Spleen (tissue), 11 donors: ENCODE results near the gene SCART1. TPM values are rescaled to one million over a fixed set of nuclear protein-coding genes. Genes with fewer than 3 reads are reported as not detected.
A peak's percentile ranks its signal among the peaks of the same experiment; 100 is the strongest.
"Not testable (repeated sequence)": the region's sequence is repeated elsewhere in the genome, so short reads cannot be mapped to it uniquely, and the experiment has no call there.

Source experiments
- DNase-seq: peaks from one replicate; pipeline ENCODE4 v3.0.0-alpha.2; 2020
- H3K27ac ChIP-seq, 8 donors: fragments of 200-600 bp; sonication (generic) in 7 of 8; 1 replicate in 4 of 8; 2 replicates in 4 of 8; pipeline versions ENCODE4 v1.5.0 to v1.8.0; 2016 to 2021; ENCODE audit warnings: inconsistent platforms in 4 of 8, mild to moderate bottlenecking in 4 of 8, moderate library complexity in 1 of 8
- H3K27me3 ChIP-seq, 7 donors: fragments of 200-600 bp; sonication (generic) in 6 of 7; replicated peaks in 1 of 7; 1 replicate in 4 of 7; 2 replicates in 3 of 7; pipeline versions ENCODE4 v1.5.0 to v1.8.0; 2016 to 2021; ENCODE audit warnings: inconsistent platforms in 3 of 7, mild to moderate bottlenecking in 1 of 7
- H3K36me3 ChIP-seq, 6 donors: fragments of 200-600 bp; sonication (generic) in 5 of 6; 1 replicate in 4 of 6; 2 replicates in 2 of 6; pipeline versions ENCODE4 v1.5.0 to v1.8.0; 2016 to 2021; ENCODE audit warnings: inconsistent platforms in 2 of 6
- H3K4me1 ChIP-seq, 6 donors: fragments of 200-600 bp; sonication (generic) in 5 of 6; 1 replicate in 3 of 6; 2 replicates in 3 of 6; pipeline versions ENCODE4 v1.5.0 to v1.8.0; 2016 to 2021; ENCODE audit warnings: inconsistent platforms in 3 of 6
- H3K4me3 ChIP-seq, 8 donors: fragments of 200-600 bp; sonication (generic) in 7 of 8; 1 replicate in 4 of 8; 2 replicates in 4 of 8; pipeline versions ENCODE4 v1.5.0 to v1.8.0; 2016 to 2021; ENCODE audit warnings: inconsistent platforms in 4 of 8, mild to moderate bottlenecking in 4 of 8, moderate library complexity in 2 of 8
- H3K9me3 ChIP-seq, 8 donors: fragments of 200-600 bp; sonication (generic) in 7 of 8; 1 replicate in 4 of 8; 2 replicates in 4 of 8; pipeline versions ENCODE4 v1.5.0 to v1.8.0; 2016 to 2021; ENCODE audit warnings: inconsistent platforms in 4 of 8
- POLR2A ChIP-seq, 3 donors: fragments of 450-650 bp; IDR thresholded peaks; one replicate each; pipeline ENCODE4 v1.5.1; 2017; ENCODE audit warnings: antibody characterized with exemption in 3 of 3, mild to moderate bottlenecking in 1 of 3
- POLR2AphosphoS5 ChIP-seq, 3 donors: sonication (generic); formaldehyde crosslinking; IDR thresholded peaks; one replicate each; pipeline ENCODE4 v1.5.1; 2017; ENCODE audit warnings: antibody characterized with exemption in 3 of 3
- WGBS, 5 donors: extraction: QIAGEN DNeasy Blood & Tissue Kit in 3 of 5; methylation state at CpG; one replicate each; pipeline versions ENCODE4 v1.1.5 to v1.1.7; 2013 to 2018; 5-methylcytosine and 5-hydroxymethylcytosine counted together
- intact Hi-C: fragments of 100-400 bp; cut with DNase I; formaldehyde crosslinking; loops from one replicate; pipeline ENCODE4 v1.15.0; 2023; ENCODE audit warnings: low total_unique reads
- polyA plus RNA-seq, 3 donors: library from polyadenylated mRNA; stranded (reverse); fragments of 200-250 nt; gene quantifications; one replicate each; pipeline ENCODE4 v1.2.1, GENCODE V29; 2013
- total RNA-seq, 7 donors: library from RNA; depleted of rRNA in 3 of 7; stranded (reverse); fragments of >200 nt in 3 of 7; fragmentation: NEBNext Ultra II Directional in 4 of 7; extraction: Animal tissue kit (Norgen Biotek cat#: 25700) in 4 of 7; gene quantifications; one replicate each; pipeline versions ENCODE4 v1.1.0 to v1.2.1, GENCODE V29; 2016 to 2021
- TF ChIP-seq, protein P1 (sequence below), 11 experiments: fragments of 200-600 bp in 7 of 11; fragments of 450-650 bp in 4 of 11; sonication (generic) in 4 of 11; IDR thresholded peaks in 8 of 11; conservative IDR thresholded peaks in 3 of 11; 1 replicate in 7 of 11; 2 replicates in 4 of 11; pipeline versions ENCODE4 v1.4.0 to v1.8.0; 2016 to 2021; ENCODE audit warnings: antibody characterized with exemption in 11 of 11, inconsistent platforms in 4 of 11, mild to moderate bottlenecking in 1 of 11
- donor health status: healthy with polysubstance abuse.
- donor health status: DM: no; HTN: no; CAD: no; lungs with moderate emphysema.
- donor health status: DM: no; HTN: no; CAD: no.
- donor health status: Bipolar disorder and iron deficiency.
- donor health status: healthy.
- donor health status: DM: no; HTN: no; CAD: no.
- donor health status: DM: yes; HTN: yes; CAD: no.

SCART1 gene
- total and polyA plus RNA-seq, 10 donors: 0.36 to 9.7 (median 4.9) TPM

DNA sequence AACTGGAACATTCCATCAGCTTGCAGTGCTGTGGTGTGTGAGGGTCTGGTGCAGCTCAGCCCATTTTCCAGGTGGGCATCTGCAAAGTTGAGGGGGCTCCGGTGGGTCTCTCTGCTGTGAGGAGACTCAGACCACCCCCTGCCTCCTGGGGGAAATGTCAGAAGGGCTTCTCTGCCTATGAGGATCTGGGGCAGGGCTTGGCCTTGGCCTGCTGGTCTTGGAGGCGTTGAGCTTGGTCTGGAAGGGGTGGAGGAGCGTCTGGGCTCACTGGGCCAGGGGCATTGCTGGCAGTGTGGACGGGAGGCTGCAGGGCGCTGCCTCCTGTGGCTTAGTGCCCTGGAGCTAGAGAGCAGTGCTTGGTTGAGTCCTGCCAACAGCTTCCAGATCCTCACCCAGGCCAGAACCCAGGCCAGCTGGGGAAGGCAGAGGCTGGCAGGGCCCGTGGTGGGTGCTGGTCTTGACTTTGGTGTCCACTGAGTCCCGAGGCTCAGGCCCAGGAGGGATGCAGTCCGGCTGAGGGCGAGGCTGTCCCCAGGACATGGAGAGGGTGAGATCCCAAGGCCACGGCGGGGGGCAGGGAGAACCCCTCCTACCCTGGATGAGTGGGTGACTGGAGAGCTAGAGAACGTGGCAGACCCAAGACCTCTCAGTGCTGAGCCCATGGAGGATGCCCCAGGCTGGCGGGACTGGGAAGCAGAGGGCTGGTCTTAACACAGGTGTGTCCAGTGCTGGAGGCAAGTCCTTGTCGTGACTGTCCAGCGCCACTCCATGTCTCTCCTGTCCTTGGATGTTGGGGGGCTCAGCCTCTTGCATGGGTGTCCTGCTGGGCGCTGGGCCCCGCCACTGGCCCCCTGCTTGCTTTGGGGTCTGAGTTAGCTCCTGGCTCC lies 32.2 kb upstream of the SCART1 start:
- Histone ChIP-seq H3K4me3 (no peak overlapping the region), H3K4me1 (peaks cover 3 to 16% (median 9%) of the 10 kb centered on the region in 6 donors), H3K9me3 (no peaks in the 10 kb centered on the region), H3K27ac (no peak overlapping the region), H3K27me3 (peaks cover 0 to 25% (median 3%) of the 10 kb centered on the region in 7 donors), H3K36me3 (peaks cover 0 to 48% (median 24%) of the 10 kb centered on the region in 6 donors)
- peak; percentile 74 for DNase-seq
- 83 to 91% (median 88%) methylated on average over 9 to 16 of the region's 17 CpGs for WGBS, 5 donors
- TF ChIP-seq POLR2AphosphoS5 (IDR thresholded peaks at IDR 0.05): peak in 1 of 3 donors; percentile 7
- no peak for TF ChIP-seq POLR2A (IDR thresholded peaks at IDR 0.05)
- intact Hi-C loops: no loop called here

DNA sequence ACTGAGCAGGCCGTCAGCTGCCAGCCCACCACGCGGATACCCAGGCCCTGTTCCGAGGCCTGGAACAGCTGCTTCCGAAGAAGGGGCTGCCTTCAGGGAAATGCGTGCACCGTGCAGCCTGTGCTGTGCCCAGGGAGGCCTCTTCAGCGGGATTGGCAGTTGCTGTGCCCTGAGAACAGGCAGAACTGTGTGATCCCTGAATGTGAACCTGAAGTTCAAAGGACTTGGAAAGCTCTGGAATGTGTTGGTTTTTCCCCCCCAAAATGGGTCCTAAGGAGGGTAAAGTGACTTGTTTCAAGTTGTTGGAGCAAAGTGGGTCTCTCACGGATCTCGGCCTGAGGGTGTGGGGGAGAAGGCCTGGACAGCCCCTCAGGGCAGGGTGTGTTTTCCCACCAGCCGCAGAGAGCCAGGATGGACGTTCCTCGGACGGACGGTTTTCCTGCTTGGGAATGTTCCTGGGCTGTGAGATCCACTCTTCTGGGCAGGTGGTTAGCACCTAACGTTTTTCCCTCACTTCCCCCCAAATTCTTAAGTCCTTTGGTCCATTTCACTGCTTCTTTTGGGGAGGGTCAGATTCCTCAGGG lies 31.4 kb upstream of the SCART1 start:
- peaks cover 0 to 25% (median 3%) of the 10 kb centered on the region in 7 donors for H3K27me3 ChIP-seq
- no peaks in the 10 kb centered on the region for H3K9me3 ChIP-seq
- H3K27ac ChIP-seq: no peak overlapping the region
- H3K4me1 ChIP-seq: peaks cover 3 to 16% (median 9%) of the 10 kb centered on the region in 6 donors
- intact Hi-C loops: no loop called here
- no peak for DNase-seq
- H3K36me3 ChIP-seq: peaks cover 0 to 48% (median 24%) of the 10 kb centered on the region in 6 donors
- H3K4me3 ChIP-seq: no peak overlapping the region
- TF ChIP-seq, protein P1, sequence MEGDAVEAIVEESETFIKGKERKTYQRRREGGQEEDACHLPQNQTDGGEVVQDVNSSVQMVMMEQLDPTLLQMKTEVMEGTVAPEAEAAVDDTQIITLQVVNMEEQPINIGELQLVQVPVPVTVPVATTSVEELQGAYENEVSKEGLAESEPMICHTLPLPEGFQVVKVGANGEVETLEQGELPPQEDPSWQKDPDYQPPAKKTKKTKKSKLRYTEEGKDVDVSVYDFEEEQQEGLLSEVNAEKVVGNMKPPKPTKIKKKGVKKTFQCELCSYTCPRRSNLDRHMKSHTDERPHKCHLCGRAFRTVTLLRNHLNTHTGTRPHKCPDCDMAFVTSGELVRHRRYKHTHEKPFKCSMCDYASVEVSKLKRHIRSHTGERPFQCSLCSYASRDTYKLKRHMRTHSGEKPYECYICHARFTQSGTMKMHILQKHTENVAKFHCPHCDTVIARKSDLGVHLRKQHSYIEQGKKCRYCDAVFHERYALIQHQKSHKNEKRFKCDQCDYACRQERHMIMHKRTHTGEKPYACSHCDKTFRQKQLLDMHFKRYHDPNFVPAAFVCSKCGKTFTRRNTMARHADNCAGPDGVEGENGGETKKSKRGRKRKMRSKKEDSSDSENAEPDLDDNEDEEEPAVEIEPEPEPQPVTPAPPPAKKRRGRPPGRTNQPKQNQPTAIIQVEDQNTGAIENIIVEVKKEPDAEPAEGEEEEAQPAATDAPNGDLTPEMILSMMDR (IDR thresholded peaks at IDR 0.05 in 8 of 11, conservative IDR thresholded peaks at IDR 0.05 in 3 of 11): no peak
- TF ChIP-seq POLR2AphosphoS5 (IDR thresholded peaks at IDR 0.05): peak in 1 of 3 donors; percentile 3
- 83 to 86% (median 84%) methylated on average over 16 of the region's 16 CpGs for WGBS, 5 donors

DNA sequence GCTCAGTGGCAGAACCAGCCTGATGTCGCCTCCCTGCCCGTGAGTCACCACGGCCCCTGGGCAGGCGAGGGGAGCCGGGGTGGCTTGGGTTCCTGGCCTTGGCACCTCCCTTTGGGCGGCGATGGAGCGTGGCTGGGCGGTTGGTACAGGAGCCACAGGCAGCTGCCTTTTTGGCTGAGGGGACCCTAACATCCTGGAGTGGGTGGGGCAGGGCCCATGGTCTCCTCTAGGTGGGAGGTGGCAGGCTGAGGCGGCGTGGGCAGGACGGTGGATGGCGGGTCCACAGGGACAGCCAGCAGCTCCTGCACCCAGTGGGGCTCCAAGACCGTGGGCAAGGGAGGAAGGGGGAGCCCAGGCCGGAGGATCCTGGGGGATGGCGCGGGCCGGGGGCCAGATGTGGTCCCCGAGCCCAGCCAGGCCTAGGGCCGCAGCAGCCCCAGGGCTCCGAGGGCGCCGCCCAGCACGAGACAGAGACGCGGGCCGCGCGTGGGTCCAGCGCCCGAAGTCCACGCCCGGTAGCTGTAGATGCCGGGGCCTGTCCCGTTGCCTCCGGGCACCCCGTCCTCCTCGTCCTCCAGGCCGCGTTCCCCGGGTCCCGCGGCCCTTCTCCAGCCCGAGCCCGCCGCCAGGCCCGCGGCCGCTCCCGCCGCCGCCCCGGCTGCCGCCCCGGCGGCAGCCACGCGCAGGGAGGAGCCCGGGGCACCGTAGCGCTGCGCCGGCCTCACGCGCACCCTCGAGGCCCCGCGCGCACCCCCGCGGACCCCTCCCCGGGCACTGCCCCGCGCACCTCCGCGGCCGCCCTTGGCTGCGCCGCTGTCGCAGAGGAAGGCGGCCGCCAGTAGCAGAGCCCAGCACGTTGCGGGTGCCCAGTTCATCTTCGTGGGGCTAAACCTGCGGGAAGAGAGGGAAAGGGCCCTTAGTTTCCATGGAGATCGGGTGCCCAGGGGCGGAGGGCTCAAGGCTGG lies 30.7 kb upstream of the SCART1 start:
- peak; percentile 75 for DNase-seq

DNA sequence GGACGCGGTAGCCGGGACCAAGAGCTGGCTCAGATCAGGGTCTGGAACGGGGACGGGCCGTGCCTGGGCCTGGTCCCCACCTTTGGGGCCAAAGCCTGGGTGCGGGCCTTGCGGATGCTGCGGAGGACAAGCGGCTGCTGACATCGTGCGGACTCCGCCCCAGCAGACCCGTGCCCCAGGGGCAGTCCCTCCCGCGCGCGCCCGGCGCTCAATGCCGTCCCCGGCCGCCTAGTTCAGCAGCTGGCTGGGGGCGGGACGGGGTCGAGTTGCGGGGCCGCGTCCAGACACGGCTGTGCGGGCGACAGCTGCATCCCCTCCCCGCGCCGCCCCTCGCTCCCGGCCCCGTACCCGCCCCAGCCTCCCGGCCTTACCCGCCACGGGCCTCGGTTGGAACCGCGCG lies 29.6 kb upstream of the SCART1 start:
- 31% methylated on average over 9 of the region's 46 CpGs; no CpG with 5 or more reads in 4 of the 5 donors for WGBS, 5 donors

More for the DNA sequence above, 30.7 kb upstream of the SCART1 start:
- Histone ChIP-seq H3K9me3 (peaks cover 0 to under 1% (median 0%) of the 10 kb centered on the region in 8 donors), H3K27me3 (peaks cover 0 to 25% (median 3%) of the 10 kb centered on the region in 7 donors), H3K27ac (no peak overlapping the region), H3K4me3 (peak overlapping the region in 2 of 8 donors; percentile 18 to 51), H3K36me3 (peaks cover 0 to 43% (median 23%) of the 10 kb centered on the region in 6 donors), H3K4me1 (peaks cover 3 to 16% (median 9%) of the 10 kb centered on the region in 6 donors)
- WGBS, 5 donors: 18 to 60% (median 24%) methylated on average over 11 to 88 of the region's 88 CpGs
- TF ChIP-seq POLR2A (IDR thresholded peaks at IDR 0.05) (no peak), POLR2AphosphoS5 (IDR thresholded peaks at IDR 0.05) (peak in 2 of 3 donors; percentile 12 to 41)
- TF ChIP-seq, protein P1 (IDR thresholded peaks at IDR 0.05 in 8 of 11, conservative IDR thresholded peaks at IDR 0.05 in 3 of 11): no peak
- intact Hi-C loops: no loop called here

DNA sequence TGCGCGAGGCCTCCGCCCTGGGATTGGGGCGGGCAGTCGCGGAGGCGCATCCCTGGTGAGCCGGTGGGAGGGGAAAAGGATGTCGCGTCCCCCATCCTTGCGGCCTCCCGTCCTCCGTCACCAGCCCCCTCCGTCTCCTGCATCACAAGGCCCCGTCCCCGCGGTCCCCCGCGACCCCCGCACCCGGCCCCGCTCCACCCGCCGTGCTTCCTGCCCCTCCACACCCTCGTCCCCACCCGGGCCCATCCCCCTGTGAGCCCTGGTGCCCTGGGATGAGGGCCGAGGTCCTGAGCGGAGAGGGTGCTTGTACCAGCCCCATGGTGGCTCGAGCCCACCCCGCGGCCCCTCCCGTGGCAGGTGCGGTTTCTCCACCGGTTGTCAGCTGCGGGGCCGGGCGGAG lies 29.1 kb upstream of the SCART1 start, which contains the start of gene SPRN:
Gene SPRN, minus strand, starts transcription at position 25 of the 400 bp plus-strand sequence. CDS start 944 bp downstream, outside the sequence.
- DNase-seq, intact Hi-C loops, H3K27ac ChIP-seq: not testable (repeated sequence)
- H3K4me1 ChIP-seq: peaks cover 3 to 16% (median 9%) of the 10 kb centered on the region in 6 donors
- peaks cover 0 to 13% (median 7%) of the 10 kb centered on the region in 8 donors for H3K9me3 ChIP-seq
- WGBS, 5 donors: 13 to 33% (median 22%) methylated on average over 5 to 17 of the region's 37 CpGs; no CpG with 5 or more reads in 1 of the 5 donors
- peaks cover 0 to 28% (median 10%) of the 10 kb centered on the region in 6 donors for H3K36me3 ChIP-seq
- H3K4me3 ChIP-seq: peak within 1 kb of the TSS in 2 of 8 donors; percentile 18 to 51
- peaks cover 0 to 25% (median 3%) of the 10 kb centered on the region in 7 donors for H3K27me3 ChIP-seq

More for the DNA sequence above, 29.6 kb upstream of the SCART1 start:
- peaks cover 0 to 25% (median 3%) of the 10 kb centered on the region in 7 donors for H3K27me3 ChIP-seq
- intact Hi-C loops, H3K27ac ChIP-seq, DNase-seq: not testable (repeated sequence)
- H3K9me3 ChIP-seq: peaks cover 0 to 11% (median 2%) of the 10 kb centered on the region in 8 donors
- H3K4me1 ChIP-seq: peaks cover 3 to 16% (median 9%) of the 10 kb centered on the region in 6 donors
- H3K36me3 ChIP-seq: peaks cover 0 to 33% (median 15%) of the 10 kb centered on the region in 6 donors
- H3K4me3 ChIP-seq: peak overlapping the region in 1 of 8 donors; percentile 35

DNA sequence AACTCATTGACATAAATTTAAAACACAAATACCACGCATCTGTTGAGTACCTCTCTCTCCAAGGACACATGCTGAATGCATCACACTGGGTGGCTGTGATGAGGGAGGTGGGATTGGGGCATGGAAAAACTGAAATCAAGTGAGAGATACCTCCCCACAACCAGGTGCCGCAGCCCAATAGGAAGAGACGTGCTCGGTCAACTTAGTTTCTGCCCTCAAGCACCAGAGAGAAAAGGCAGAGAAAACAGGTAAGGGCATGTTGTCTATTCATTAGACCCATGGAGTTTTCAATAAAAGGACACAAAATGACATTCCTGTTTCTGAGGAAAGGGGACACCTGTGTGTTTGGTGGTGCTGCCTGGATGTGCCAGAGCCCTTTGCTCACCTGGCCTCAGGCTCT lies 24.2 kb upstream of the SCART1 start:
- H3K4me3 ChIP-seq, H3K27ac ChIP-seq, H3K27me3 ChIP-seq, intact Hi-C loops, DNase-seq, H3K36me3 ChIP-seq, H3K4me1 ChIP-seq: not testable (repeated sequence)
- WGBS, 5 donors: 85 to 90% (median 89%) methylated on average over 4 of the region's 4 CpGs
- peaks cover 0 to 14% (median 8%) of the 10 kb centered on the region in 8 donors for H3K9me3 ChIP-seq
